ENCODE data around the gene FUOM. TPM values are rescaled to one million over a fixed set of nuclear protein-coding genes. Genes with fewer than 3 reads are reported as not detected.

The FUOM gene
- total and polyA plus RNA-seq, 2 donors (not counting 3 experiments of a cell fraction or from before 2014, with no cell fraction given), result 17.4 to 33.9 TPM

DNA sequence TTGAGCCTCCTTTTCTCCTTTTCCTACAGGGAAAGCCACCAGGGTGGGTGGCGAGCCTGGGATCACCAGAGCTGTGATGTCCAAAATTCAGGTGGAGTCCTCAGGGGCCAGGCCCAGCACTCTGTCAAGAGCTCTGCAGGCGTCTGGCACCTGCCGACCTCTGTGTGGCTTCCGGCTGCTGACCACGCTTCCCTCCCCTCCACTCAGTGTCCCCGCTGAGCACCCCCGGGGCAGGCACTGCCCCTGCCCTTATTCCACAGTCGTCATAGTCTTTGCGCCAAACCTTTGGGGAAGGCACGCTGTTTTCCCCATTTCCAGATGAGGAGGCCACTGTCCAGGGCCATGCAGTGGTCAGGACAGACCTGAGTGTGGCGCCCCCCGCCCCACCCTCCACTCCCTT lies 43.7 kb upstream of the FUOM start:
- Histone ChIP-seq H3K27ac (ENCODE audit: insufficient read depth, low read depth, low read length) (no peak overlapping the region), H4K20me1 (replicated peaks; ENCODE audit: control insufficient read depth, extremely low read depth, insufficient read depth, low read length) (no peaks in the 10 kb centered on the region), H3K9me1 (replicated peaks; ENCODE audit: control insufficient read depth, extremely low read depth, insufficient read depth, low read length) (no peaks in the 10 kb centered on the region), H3K4me3 (replicated peaks in 1 of 3; ENCODE audit: insufficient read depth in 1 of 3, low read depth in 1 of 3, low read length in 3 of 3) (no peak overlapping the region), H3K79me2 (ENCODE audit: control insufficient read depth, insufficient read depth, low read length) (peaks cover 31% of the 10 kb centered on the region), H3K27me3 (ENCODE audit: control insufficient read depth in 2 of 2, insufficient read depth in 2 of 2, low read length in 2 of 2) (no peaks in the 10 kb centered on the region), H3K9me3 (replicated peaks; ENCODE audit: control insufficient read depth, insufficient read depth, low read length) (no peaks in the 10 kb centered on the region), H3K36me3 (ENCODE audit: control insufficient read depth in 2 of 2, extremely low read depth in 1 of 2, insufficient read depth in 2 of 2, low read length in 2 of 2) (peaks cover 16 to 30% of the 10 kb centered on the region in 2 experiments), H3K4me2 (ENCODE audit: insufficient read depth, low read length) (no peak overlapping the region), H3K4me1 (ENCODE audit: control insufficient read depth, extremely low read depth, insufficient read depth, low read length) (no peaks in the 10 kb centered on the region), H3K9ac (replicated peaks; ENCODE audit: extremely low read depth, insufficient read depth, low read length) (no peak overlapping the region), H2AFZ (ENCODE audit: low read depth, low read length) (no peak overlapping the region)
- TF ChIP-seq, protein P1, sequence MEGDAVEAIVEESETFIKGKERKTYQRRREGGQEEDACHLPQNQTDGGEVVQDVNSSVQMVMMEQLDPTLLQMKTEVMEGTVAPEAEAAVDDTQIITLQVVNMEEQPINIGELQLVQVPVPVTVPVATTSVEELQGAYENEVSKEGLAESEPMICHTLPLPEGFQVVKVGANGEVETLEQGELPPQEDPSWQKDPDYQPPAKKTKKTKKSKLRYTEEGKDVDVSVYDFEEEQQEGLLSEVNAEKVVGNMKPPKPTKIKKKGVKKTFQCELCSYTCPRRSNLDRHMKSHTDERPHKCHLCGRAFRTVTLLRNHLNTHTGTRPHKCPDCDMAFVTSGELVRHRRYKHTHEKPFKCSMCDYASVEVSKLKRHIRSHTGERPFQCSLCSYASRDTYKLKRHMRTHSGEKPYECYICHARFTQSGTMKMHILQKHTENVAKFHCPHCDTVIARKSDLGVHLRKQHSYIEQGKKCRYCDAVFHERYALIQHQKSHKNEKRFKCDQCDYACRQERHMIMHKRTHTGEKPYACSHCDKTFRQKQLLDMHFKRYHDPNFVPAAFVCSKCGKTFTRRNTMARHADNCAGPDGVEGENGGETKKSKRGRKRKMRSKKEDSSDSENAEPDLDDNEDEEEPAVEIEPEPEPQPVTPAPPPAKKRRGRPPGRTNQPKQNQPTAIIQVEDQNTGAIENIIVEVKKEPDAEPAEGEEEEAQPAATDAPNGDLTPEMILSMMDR (IDR thresholded peaks at IDR 0.05; ENCODE audit: extremely low read depth in 1 of 2, insufficient read depth in 1 of 2, low read depth in 1 of 2, low read length in 2 of 2), result no peak
- TF ChIP-seq FOS (IDR thresholded peaks at IDR 0.05; ENCODE audit: borderline replicate concordance, insufficient read depth, low read length) (no peak), POLR2AphosphoS5 (IDR thresholded peaks at IDR 0.05; ENCODE audit: insufficient read depth, low read depth, low read length) (no peak), MYC (IDR thresholded peaks at IDR 0.05; ENCODE audit: low read depth, low read length) (no peak), JUN (IDR thresholded peaks at IDR 0.05; ENCODE audit: borderline replicate concordance, insufficient read depth, insufficient read length, low read depth) (no peak)
- dilution Hi-C loops (cut with MboI; ENCODE audit: extremely low pct_ligation_motif_present, low sequenced_read_pairs) (no loop called here), intact Hi-C loops (cut with micrococcal nuclease) (no loop called here)
- ChIA-PET CTCF (interaction anchor here (0.6 kb wide), 1 partner anchor 287 kb away, joined by 3 read pairs; no protein-coding TSS in a partner anchor), POLR2A (interaction anchor here (0.6 kb wide), 1 partner anchor 1243 kb away, joined by 3 read pairs; no protein-coding TSS in a partner anchor)
- DNase-seq (ENCODE audit: low read depth, low spot score) (no peak), FAIRE-seq (no peak)
- no TSS peak for BruUV-seq (replicated peaks)

All from endothelial cell of umbilical vein (primary cell).